H1 (cell line): ENCODE data around the gene TMEM151A. TPM values are rescaled to one million over a fixed set of nuclear protein-coding genes. Genes with fewer than 3 reads are reported as not detected.

ENCODE experiments used
- BRCA1 ChIP-seq: IDR thresholded peaks from 2 replicates; pipeline ENCODE4 v1.6.1; 2012; ENCODE audit warnings: low read depth, low read length, improper control_type of control experiment
- CBX5 ChIP-seq: fragments of 300-800, 300-1000 bp; sonication (generic); IDR thresholded peaks from 2 replicates; pipeline ENCODE4 v1.7.1; 2016; ENCODE audit warnings: antibody characterized with exemption, low read length, low read depth
- CEBPB ChIP-seq: IDR thresholded peaks from 2 replicates; pipeline ENCODE4 v1.6.1; 2012; ENCODE audit warnings: low read depth, low read length
- RFX5 ChIP-seq: IDR thresholded peaks from 2 replicates; pipeline ENCODE4 v1.6.1; 2011; ENCODE audit warnings: low read depth, low read length, improper control_type of control experiment, borderline replicate concordance
- SP4 ChIP-seq: IDR thresholded peaks from 2 replicates; pipeline ENCODE4 v1.6.1; 2012; ENCODE audit warnings: low read length, inconsistent platforms
- TAF1 ChIP-seq: IDR thresholded peaks from 2 replicates; pipeline ENCODE4 v1.6.1; 2011; ENCODE audit warnings: mild to moderate bottlenecking, low read depth, low read length
- TEAD4 ChIP-seq: IDR thresholded peaks from 2 replicates; pipeline ENCODE4 v1.6.1; 2012; ENCODE audit warnings: low read depth, low read length, inconsistent platforms, mixed read lengths
- polyA plus RNA-seq, 7 experiments: library from polyadenylated mRNA; depleted of rRNA in 3 of 7; stranded (reverse) in 5 of 7; unstranded in 2 of 7; fragments of >200 nt in 5 of 7; fragments of 200-250 nt in 2 of 7; gene quantifications; 1 replicate in 5 of 7; 2 replicates in 1 of 7; 4 replicates in 1 of 7; pipeline versions ENCODE4 v1.2.1 to v1.2.3, GENCODE V29; 2011 to 2013; ENCODE audit warnings: missing spikeins in 2 of 7, mixed read lengths in 2 of 7
- total RNA-seq: library from RNA; stranded (reverse); fragmentation: NEBNext Ultra II Directional; extraction: Animal tissue kit (Norgen Biotek cat#: 25700); gene quantifications from 2 replicates; pipeline ENCODE4 v1.2.1, GENCODE V29; 2021

Gene TMEM151A
- total and polyA plus RNA-seq, 2 of the 8 experiments (the other 6 are each of a cell fraction or from before 2014, with no cell fraction given), result 3.2 TPM

DNA sequence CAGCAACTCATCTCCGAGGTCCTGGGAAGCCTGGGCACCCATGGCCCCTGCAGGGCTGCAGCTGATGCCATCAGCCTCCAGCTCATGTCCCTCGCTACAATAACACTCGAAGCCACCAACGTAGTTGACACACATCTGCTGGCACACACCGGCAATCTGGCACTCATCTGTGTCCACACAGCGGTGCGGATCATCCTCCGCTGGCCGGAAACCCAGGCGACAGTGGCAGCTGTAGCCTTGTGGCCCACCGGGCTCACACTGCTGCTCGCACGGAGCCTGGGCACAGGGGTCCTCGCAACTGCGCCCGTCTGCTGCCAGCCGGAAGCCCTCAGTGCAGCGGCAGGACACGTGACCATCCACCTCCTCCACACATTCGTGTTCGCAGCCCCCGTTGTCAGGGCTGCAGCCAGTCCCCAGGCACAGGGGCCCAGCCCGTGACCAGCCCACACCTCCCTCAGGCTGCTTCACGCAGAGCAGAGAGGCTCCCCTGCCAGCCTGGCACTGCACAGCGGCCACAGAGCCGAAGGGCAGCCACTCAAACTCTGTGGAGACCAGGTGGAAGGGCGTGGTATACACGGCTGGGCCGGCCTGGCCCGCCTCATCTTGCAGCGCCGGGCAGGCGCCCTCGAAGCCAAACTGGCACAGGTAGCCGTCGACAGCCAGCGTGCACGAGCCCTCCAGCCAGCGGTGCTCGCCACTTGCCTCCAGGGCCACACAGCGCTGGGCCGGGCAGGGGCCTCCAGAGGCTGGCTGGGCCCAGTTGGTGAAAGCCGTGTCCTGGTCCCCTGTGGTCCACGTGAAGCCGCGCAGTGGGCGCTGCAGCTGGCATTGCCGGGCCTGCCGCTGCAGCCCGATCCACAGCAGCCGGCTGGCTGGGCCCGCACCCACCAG, 24.5 kb downstream of the TMEM151A start (continued):
- no peak for TF ChIP-seq CEBPB
- TF ChIP-seq CBX5, result no peak
- TF ChIP-seq TAF1, result no peak
- no peak for TF ChIP-seq TEAD4
- TF ChIP-seq RFX5, result no peak
- no peak for TF ChIP-seq BRCA1
- TF ChIP-seq SP4, result no peak
